GM06990 (cell line): ENCODE results near the gene PATJ.

Experiments used
- DNase-seq: peaks from one replicate; pipeline ENCODE4 v3.0.0-alpha.2; 2011; ENCODE audit not compliant: insufficient read length; ENCODE audit errors: extremely low read depth
- H3K27me3 ChIP-seq: replicated peaks from 2 replicates; pipeline ENCODE4 v1.6.0; 2011; ENCODE audit warnings: low read length; ENCODE audit not compliant: control insufficient read depth, insufficient read depth
- H3K36me3 ChIP-seq: 2 replicates; pipeline ENCODE4 v1.5.1; 2011; ENCODE audit warnings: low read length; ENCODE audit not compliant: control insufficient read depth, insufficient read depth
- H3K4me3 ChIP-seq: replicated peaks from 2 replicates; pipeline ENCODE4 v1.5.1; 2011; ENCODE audit warnings: low read depth, mild to moderate bottlenecking, control low read depth, low read length
- TF ChIP-seq, protein P1 (sequence below): IDR thresholded peaks from 2 replicates; pipeline ENCODE4 v1.5.1; 2011; ENCODE audit warnings: low read length, control low read depth, mild to moderate bottlenecking, inconsistent platforms; ENCODE audit not compliant: insufficient read depth, poor library complexity, severe bottlenecking

The PATJ gene

GRCh38 chr1:61732726-61733125, 9.6 kb upstream of the PATJ start:
- DNase-seq, result no peak
- Histone ChIP-seq H3K36me3 (no peaks in the 10 kb centered on the region), H3K4me3 (no peak overlapping the region), H3K27me3 (no peaks in the 10 kb centered on the region)
- TF ChIP-seq, protein P1, sequence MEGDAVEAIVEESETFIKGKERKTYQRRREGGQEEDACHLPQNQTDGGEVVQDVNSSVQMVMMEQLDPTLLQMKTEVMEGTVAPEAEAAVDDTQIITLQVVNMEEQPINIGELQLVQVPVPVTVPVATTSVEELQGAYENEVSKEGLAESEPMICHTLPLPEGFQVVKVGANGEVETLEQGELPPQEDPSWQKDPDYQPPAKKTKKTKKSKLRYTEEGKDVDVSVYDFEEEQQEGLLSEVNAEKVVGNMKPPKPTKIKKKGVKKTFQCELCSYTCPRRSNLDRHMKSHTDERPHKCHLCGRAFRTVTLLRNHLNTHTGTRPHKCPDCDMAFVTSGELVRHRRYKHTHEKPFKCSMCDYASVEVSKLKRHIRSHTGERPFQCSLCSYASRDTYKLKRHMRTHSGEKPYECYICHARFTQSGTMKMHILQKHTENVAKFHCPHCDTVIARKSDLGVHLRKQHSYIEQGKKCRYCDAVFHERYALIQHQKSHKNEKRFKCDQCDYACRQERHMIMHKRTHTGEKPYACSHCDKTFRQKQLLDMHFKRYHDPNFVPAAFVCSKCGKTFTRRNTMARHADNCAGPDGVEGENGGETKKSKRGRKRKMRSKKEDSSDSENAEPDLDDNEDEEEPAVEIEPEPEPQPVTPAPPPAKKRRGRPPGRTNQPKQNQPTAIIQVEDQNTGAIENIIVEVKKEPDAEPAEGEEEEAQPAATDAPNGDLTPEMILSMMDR, result no peak

- Histone ChIP-seq H3K36me3 (no peaks in the 10 kb centered on the region), H3K27me3 (no peaks in the 10 kb centered on the region), H3K4me3 (peak overlapping the region; percentile 71)
- TF ChIP-seq, protein P1, result no peak
- DNase-seq, result no peak
These were observed 1.3 kb upstream of the PATJ start for GRCh38 chr1:61740751-61741700.

GRCh38 chr1:61742620-61743430, 545 bp downstream of the PATJ start:
- H3K27me3 ChIP-seq, result no peaks in the 10 kb centered on the region
- peak; percentile 79 for DNase-seq
- TF ChIP-seq, protein P1, result no peak
- H3K4me3 ChIP-seq, result peak overlapping the region; percentile 71
- H3K36me3 ChIP-seq, result no peaks in the 10 kb centered on the region

DNA sequence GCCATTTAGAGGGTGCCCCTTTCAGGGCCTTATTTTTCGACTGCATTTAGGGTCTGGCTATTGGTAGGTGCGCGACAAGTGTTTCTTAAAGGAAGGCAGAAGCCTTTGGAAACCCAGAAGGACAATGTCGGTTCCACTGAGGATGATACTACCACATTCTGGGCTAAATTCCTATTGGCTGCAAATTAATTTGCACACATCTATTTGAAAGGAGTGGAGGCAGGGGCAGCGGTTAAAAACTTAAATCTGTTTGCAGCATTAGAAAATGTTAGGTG, 1.1 kb downstream of the PATJ start:
- TF ChIP-seq, protein P1, result no peak
- no peaks in the 10 kb centered on the region for H3K36me3 ChIP-seq
- DNase-seq, result no peak
- H3K27me3 ChIP-seq, result no peaks in the 10 kb centered on the region
- H3K4me3 ChIP-seq, result no peak overlapping the region

- DNase-seq, result no peak
- H3K4me3 ChIP-seq, result no peak overlapping the region
- no peaks in the 10 kb centered on the region for H3K27me3 ChIP-seq
- TF ChIP-seq, protein P1, result no peak
- H3K36me3 ChIP-seq, result no peaks in the 10 kb centered on the region
These were observed 1.7 kb downstream of the PATJ start for GRCh38 chr1:61743716-61744580.
